CD4-positive, alpha-beta T cell (primary cell): ENCODE results near the gene OR51L1. TPM values are rescaled to one million over a fixed set of nuclear protein-coding genes. Genes with fewer than 3 reads are reported as not detected.

Experiments used
- ATAC-seq: fragments of 200-7000 bp; cut with Tn5 transposase; one replicate; pipeline ENCODE4 v1.10.0; 2022; ENCODE audit warnings: mild to moderate bottlenecking; ENCODE audit not compliant: poor library complexity
- CTCF ChIA-PET: fragments of 350-600 bp; sonication (Branson Sonifier 250); formaldehyde crosslinking; loops from one replicate; lab custom pipeline; 2021; ENCODE audit warnings: antibody characterized with exemption, inconsistent platforms; lab: Charles Lee
- POLR2A ChIA-PET: fragments of 350-600 bp; sonication (Branson Sonifier 250); formaldehyde crosslinking; loops from one replicate; lab custom pipeline; 2021; ENCODE audit warnings: antibody characterized with exemption, inconsistent platforms; lab: Charles Lee
- DNase-seq, 14 experiments: peaks; one replicate each; pipeline ENCODE4 v3.0.0-alpha.2; 2013 to 2020; ENCODE audit warnings: mixed read lengths in 2 of 14
- H3K27ac ChIP-seq, 2 donors: one replicate each; pipeline versions ENCODE4 v1.5.1 to v1.7.0; 2013; ENCODE audit warnings: low read length in 2 of 2, low read depth in 1 of 2, mild to moderate bottlenecking in 1 of 2
- H3K27me3 ChIP-seq, 2 experiments: 1 replicate in 1 of 2; 2 replicates in 1 of 2; pipeline versions ENCODE4 v1.6.1 to v1.7.0; 2013; ENCODE audit warnings: low read length in 2 of 2, control low read depth in 1 of 2, mild to moderate bottlenecking in 1 of 2, moderate library complexity in 1 of 2; ENCODE audit not compliant: insufficient read depth in 2 of 2, control insufficient read depth in 1 of 2
- H3K36me3 ChIP-seq: one replicate; pipeline ENCODE4 v1.6.1; 2013; ENCODE audit warnings: low read length, control low read depth; ENCODE audit not compliant: insufficient read depth
- H3K4me1 ChIP-seq: one replicate; pipeline ENCODE4 v1.6.1; 2013; ENCODE audit warnings: low read length, control low read depth; ENCODE audit not compliant: insufficient read depth
- H3K4me3 ChIP-seq: one replicate; pipeline ENCODE4 v1.5.1; 2013; ENCODE audit warnings: mild to moderate bottlenecking, low read length, moderate library complexity
- H3K9me3 ChIP-seq, 2 experiments: 1 replicate in 1 of 2; 2 replicates in 1 of 2; pipeline versions ENCODE4 v1.6.1 to v1.7.0; 2013; ENCODE audit warnings: low read length in 2 of 2, mild to moderate bottlenecking in 2 of 2, control low read depth in 1 of 2, moderate library complexity in 1 of 2; ENCODE audit not compliant: control insufficient read depth in 1 of 2, insufficient read depth in 1 of 2
- H3K27ac Mint-ChIP-seq: one replicate; pipeline ENCODE4 v1.8.0; 2020; ENCODE audit warnings: mixed read lengths
- H3K27me3 Mint-ChIP-seq: one replicate; pipeline ENCODE4 v1.8.0; 2021; ENCODE audit warnings: mixed read lengths
- H3K36me3 Mint-ChIP-seq: one replicate; pipeline ENCODE4 v1.8.0; 2021; ENCODE audit warnings: low read depth, mixed read lengths
- H3K4me1 Mint-ChIP-seq: one replicate; pipeline ENCODE4 v1.8.0; 2021; ENCODE audit warnings: low read depth, mixed read lengths
- H3K4me3 Mint-ChIP-seq: one replicate; pipeline ENCODE4 v1.8.0; 2020; ENCODE audit warnings: mild to moderate bottlenecking, mixed read lengths
- H3K9me3 Mint-ChIP-seq: one replicate; pipeline ENCODE4 v1.8.0; 2020; ENCODE audit warnings: mixed read lengths
- CTCF ChIP-seq: fragments of 200-600 bp; IDR thresholded peaks from one replicate; pipeline ENCODE4 v1.8.0; 2022; ENCODE audit warnings: antibody characterized with exemption, mild to moderate bottlenecking
- intact Hi-C, 2 experiments: fragments of 100-400 bp; cut with DNase I in 1 of 2; cut with micrococcal nuclease in 1 of 2; formaldehyde crosslinking; loops; one replicate each; pipeline versions ENCODE4 v1.15.1 to v1.9.0; 2023 to 2025; cut with DNase I, micrococcal nuclease
- total RNA-seq, 174 experiments: library from RNA in 2 of 174; stranded (reverse) in 2 of 174; gene quantifications; one replicate each; pipeline ENCODE4 v1.2.3 and lab custom pipeline; 2021 to 2026

OR51L1 gene
- total RNA-seq, 2 experiments from 2014 or later: not detected

GRCh38 chr11:5007561-5007960 is 12.9 kb downstream of the OR51L1 start:
- H3K4me1 Mint-ChIP-seq: no peaks in the 10 kb centered on the region
- no peaks in the 10 kb centered on the region for H3K27me3 ChIP-seq
- intact Hi-C loops: no loop called here
- no peaks in the 10 kb centered on the region for H3K4me1 ChIP-seq
- no peak for ATAC-seq
- no peak for DNase-seq
- H3K4me3 Mint-ChIP-seq: no peak overlapping the region
- no peak overlapping the region for H3K27ac ChIP-seq
- H3K27ac Mint-ChIP-seq: no peak overlapping the region
- peaks cover 13% of the 10 kb centered on the region for H3K27me3 Mint-ChIP-seq
- H3K36me3 ChIP-seq: no peaks in the 10 kb centered on the region
- H3K4me3 ChIP-seq: no peak overlapping the region
- POLR2A ChIA-PET: no interaction called here
- H3K36me3 Mint-ChIP-seq: no peaks in the 10 kb centered on the region
- CTCF ChIA-PET: no interaction called here
- peaks cover 2% of the 10 kb centered on the region for H3K9me3 Mint-ChIP-seq
- no peak for TF ChIP-seq CTCF
- no peaks in the 10 kb centered on the region for H3K9me3 ChIP-seq

- Mint-ChIP-seq H3K27me3 (no peaks in the 10 kb centered on the region), H3K9me3 (peaks cover 2% of the 10 kb centered on the region), H3K27ac (no peak overlapping the region), H3K4me3 (no peak overlapping the region), H3K36me3 (no peaks in the 10 kb centered on the region), H3K4me1 (no peaks in the 10 kb centered on the region)
- ChIA-PET POLR2A (no interaction called here), CTCF (no interaction called here)
- DNase-seq: no peak
- no peak overlapping the region for H3K27ac ChIP-seq
- no peaks in the 10 kb centered on the region for H3K36me3 ChIP-seq
- H3K4me1 ChIP-seq: no peaks in the 10 kb centered on the region
- H3K27me3 ChIP-seq: no peaks in the 10 kb centered on the region
- intact Hi-C loops: no loop called here
- H3K9me3 ChIP-seq: no peaks in the 10 kb centered on the region
- no peak for ATAC-seq
- no peak for TF ChIP-seq CTCF
- no peak overlapping the region for H3K4me3 ChIP-seq
These were observed 16.6 kb downstream of the OR51L1 start for GRCh38 chr11:5011254-5011653.

GRCh38 chr11:5013012-5013411 is 18.4 kb downstream of the OR51L1 start:
- no peak overlapping the region for H3K4me3 ChIP-seq
- H3K36me3 ChIP-seq: no peaks in the 10 kb centered on the region
- H3K9me3 ChIP-seq: no peaks in the 10 kb centered on the region
- POLR2A ChIA-PET: no interaction called here
- no peak for ATAC-seq
- no peaks in the 10 kb centered on the region for H3K27me3 ChIP-seq
- CTCF ChIA-PET: no interaction called here
- no peak for TF ChIP-seq CTCF
- no peaks in the 10 kb centered on the region for H3K4me1 ChIP-seq
- no peak overlapping the region for H3K27ac Mint-ChIP-seq
- H3K4me1 Mint-ChIP-seq: no peaks in the 10 kb centered on the region
- no peak overlapping the region for H3K4me3 Mint-ChIP-seq
- no peak for DNase-seq
- no peaks in the 10 kb centered on the region for H3K27me3 Mint-ChIP-seq
- H3K27ac ChIP-seq: no peak overlapping the region
- intact Hi-C loops: no loop called here
- no peaks in the 10 kb centered on the region for H3K36me3 Mint-ChIP-seq
- peaks cover 2% of the 10 kb centered on the region for H3K9me3 Mint-ChIP-seq
